HL-60/S4 (cell line): ENCODE measurements around the gene ZFYVE9.
"Not testable (repeated sequence)": the region's sequence is repeated elsewhere in the genome, so short reads cannot be mapped to it uniquely, and the experiment has no call there.

Experiments used
- in situ Hi-C: fragments of 300-500 bp; cut with MboI; formaldehyde crosslinking; loops from 2 replicates; pipeline ENCODE4 v1.14.3; 2022; ENCODE audit warnings: low sequenced_read_pairs

ZFYVE9 gene

DNA sequence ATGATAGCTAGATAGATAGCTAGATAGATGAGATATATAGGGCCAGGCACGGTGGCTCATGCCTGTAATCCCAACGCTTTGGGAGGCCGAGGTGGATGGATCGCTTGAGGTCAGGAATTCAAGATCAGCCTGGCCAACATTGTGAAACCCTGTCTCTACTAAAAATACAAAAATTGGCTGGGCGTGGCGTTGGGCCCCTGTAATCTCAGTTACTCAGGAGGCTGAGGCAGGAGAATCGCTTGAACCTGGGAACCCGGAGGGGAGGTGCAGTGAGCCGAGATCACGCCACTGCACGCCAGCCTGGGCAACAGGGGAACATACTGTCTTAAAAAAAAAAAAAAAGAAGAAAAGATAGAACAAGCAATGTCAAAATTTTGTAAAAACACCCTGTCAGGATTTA, 8.6 kb downstream of the ZFYVE9 start:
- in situ Hi-C loops = not testable (repeated sequence)

GRCh38 chr1:52150946-52151345, 9.1 kb downstream of the ZFYVE9 start:
- in situ Hi-C loops = no loop called here

DNA sequence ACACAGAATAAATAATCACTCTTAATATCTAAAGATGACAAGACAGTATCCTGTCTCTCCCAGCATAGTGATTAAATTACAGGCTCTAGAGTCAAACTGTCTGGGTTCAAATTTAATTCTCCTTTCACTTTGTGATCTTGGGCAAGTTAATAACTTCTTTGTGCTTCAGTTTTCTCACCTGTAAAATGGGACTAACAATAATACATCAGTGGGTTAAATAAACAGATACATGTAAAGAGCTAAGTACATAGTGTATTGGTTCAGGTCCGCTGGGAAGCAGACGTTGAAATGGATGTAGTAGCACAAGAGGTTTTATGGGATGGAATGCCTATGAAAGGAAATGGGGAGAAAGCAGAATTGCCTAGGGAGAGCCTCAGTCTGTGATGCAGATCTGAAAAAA, 10.7 kb downstream of the ZFYVE9 start:
- in situ Hi-C loops = no loop called here

GRCh38 chr1:52153010-52153409, 11.1 kb downstream of the ZFYVE9 start:
- in situ Hi-C loops = no loop called here

DNA sequence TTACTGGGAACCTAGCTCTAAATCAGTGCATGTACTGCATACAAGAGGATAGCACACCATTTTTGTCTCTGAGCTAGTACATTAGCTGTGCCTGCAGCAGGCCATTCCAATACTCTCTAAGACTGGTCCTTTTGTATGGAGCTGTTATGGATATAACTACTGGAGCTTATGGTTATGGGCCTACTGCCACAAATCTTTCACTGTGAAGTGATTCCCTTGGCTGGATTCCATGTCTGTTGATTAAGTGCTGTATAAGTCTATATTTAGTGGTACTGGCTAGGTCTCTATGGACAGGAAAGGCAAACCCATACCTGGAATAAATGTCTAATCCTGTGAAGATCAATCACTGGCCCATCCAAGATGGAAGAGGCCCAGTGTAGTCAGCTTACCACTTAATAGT, 12.0 kb downstream of the ZFYVE9 start:
- in situ Hi-C loops = no loop called here

DNA sequence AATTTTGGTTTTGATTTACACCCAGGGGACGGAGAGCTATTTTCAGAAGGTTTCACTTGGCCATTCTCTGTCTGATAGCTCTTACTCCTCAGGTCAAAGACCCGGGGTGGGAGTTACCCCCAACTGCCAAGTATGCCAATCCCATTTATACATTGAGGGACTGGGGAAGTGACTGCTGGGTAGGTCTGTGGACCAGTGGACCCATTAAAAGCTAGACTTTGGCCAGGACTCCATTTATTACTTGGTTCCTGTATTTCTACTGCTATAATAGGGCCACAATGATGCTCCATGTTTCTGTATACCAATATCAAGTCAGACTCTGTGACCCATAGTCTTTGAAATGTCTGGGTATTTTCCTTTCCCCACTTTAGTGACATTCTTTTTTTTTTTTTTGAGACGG, 14.6 kb downstream of the ZFYVE9 start:
- in situ Hi-C loops = no loop called here

DNA sequence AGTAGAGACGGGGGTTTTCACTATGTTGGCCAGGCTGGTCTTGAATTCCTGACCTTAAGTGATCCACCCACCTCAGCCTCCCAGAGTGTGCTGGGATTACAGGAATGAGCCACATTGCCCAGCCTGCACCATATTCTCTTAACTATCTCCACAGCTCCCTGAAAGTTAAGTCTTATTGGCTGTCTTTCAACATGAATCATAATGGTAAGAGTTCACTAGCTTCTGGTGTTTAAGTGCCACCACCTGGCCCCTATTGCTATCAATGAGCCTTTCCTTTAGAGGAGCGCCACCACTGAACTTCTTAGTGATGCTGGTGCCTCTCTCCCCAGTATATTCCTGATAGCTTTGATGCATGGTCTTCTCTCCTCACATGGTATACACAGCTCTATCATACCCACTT, 15.7 kb downstream of the ZFYVE9 start:
- in situ Hi-C loops = no loop called here

- in situ Hi-C loops = no loop called here
Measured at GRCh38 chr1:52158218-52158617, 16.3 kb downstream of the ZFYVE9 start.

GRCh38 chr1:52159033-52159789, 17.3 kb downstream of the ZFYVE9 start:
- in situ Hi-C loops = no loop called here

- in situ Hi-C loops = no loop called here
Measured at GRCh38 chr1:52162947-52163346, 21.1 kb downstream of the ZFYVE9 start.

DNA sequence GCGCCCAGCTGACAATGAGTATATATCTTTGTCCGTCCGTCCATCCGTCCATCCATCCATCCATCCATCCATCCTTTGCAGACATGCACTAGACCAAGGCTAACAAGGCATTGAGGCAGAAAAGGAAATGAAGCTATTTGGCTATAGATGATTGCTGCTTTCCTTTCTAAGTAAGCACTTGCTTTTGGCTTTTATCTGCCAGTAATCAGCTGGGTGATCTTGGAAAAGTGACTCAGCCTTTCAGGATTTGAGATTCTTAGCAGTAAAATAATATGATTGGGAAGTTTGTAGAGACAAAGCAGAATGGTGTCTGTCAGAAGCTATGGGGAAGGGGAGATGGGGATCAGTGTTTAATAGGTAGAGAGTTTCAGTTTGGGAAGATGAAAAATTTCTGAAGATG, 22.7 kb downstream of the ZFYVE9 start:
- in situ Hi-C loops = no loop called here

DNA sequence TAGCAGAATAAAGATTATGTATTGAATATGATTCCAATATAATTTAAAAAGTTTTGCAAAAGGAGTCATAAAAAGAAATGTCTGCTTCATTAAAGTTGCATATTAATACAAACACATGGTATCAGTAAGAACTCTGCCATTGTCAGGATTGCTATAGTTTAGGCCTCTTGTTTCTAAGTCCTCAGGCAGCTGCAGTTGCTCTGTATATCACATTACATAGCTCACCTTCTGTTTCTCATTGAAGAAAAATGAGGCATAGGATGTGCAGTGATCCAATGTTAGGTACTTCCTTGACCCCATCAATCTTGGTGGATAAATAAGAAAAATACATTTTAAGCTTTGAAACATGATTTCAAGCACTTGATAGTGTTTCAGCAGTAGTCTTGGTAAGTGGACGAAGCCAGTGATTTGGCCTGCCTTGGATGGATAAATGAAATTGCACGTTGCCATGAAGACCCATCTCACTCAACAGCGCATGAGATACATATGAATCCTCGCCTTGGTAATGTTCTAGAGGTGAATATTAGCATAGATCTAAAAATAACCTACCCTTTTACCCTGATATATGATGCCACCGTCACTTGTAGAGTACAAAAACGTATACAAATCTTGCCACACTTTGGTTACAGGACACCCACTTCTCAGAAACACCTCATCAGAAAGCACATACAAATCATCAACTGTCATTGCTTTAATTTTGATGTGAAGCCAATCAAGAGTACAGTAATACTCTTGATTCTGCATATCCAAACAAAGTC, 25.3 kb downstream of the ZFYVE9 start:
- in situ Hi-C loops = no loop called here

GRCh38 chr1:52168373-52169080, 26.6 kb downstream of the ZFYVE9 start:
- in situ Hi-C loops = no loop called here

- in situ Hi-C loops = not testable (repeated sequence)
Measured at GRCh38 chr1:52171149-52171548, 29.3 kb downstream of the ZFYVE9 start.

- in situ Hi-C loops = no loop called here
Measured at GRCh38 chr1:52179073-52179472, 37.2 kb downstream of the ZFYVE9 start.

- in situ Hi-C loops = no loop called here
Measured at GRCh38 chr1:52180176-52180575, 38.3 kb downstream of the ZFYVE9 start.

GRCh38 chr1:52181759-52182158, 39.9 kb downstream of the ZFYVE9 start:
- in situ Hi-C loops = not testable (repeated sequence)

DNA sequence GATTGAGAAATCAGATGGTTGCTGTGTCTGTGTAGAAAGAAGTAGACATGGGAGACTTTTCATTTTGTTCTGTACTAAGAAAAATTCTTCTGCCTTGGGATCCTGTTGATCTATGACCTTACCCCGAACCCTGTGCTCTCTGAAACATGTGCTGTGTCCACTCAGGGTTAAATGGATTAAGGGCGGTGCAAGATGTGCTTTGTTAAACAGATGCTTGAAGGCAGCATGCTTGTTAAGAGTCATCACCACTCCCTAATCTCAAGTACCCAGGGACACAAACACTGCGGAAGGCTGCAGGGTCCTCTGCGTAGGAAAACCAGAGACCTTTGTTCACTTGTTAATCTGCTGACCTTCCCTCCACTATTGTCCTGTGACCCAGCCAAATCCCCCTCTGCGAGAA, 40.4 kb downstream of the ZFYVE9 start:
- in situ Hi-C loops = not testable (repeated sequence)

- in situ Hi-C loops = no loop called here
Measured at GRCh38 chr1:52182874-52183400, 41.0 kb downstream of the ZFYVE9 start.

DNA sequence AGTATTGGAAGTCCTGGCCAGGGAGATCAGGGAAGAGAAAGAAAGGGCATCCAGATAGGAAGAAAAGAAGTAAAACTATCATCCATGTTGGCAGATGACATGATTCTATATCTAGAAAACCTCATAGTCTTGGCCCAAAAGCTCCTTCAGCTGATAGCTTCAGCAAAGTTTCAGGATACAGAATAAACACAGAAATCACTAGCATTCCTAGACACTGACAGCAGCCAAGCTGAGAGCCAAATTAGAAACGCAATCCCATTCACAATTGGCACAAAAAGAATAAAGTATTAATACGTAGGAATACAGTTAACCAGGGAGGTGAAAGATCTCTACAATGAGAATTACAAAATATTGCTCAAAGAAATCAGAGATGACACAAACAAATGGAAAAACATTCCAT, 44.6 kb downstream of the ZFYVE9 start:
- in situ Hi-C loops = no loop called here

GRCh38 chr1:52189898-52190480, 48.1 kb downstream of the ZFYVE9 start:
- in situ Hi-C loops = no loop called here
